RWPE2 (cell line): ENCODE data around the gene CADM2.

Source experiments
- ATAC-seq: fragments of 200-7000 bp; cut with Tn5 transposase; 3 replicates; pipeline ENCODE4 v1.9.1; 2021; ENCODE audit warnings: low read depth
- DNase-seq: peaks from one replicate; pipeline ENCODE4 v3.0.0-alpha.2; 2020; ENCODE audit warnings: low spot score
- H3K27ac ChIP-seq: fragments of 450-650 bp; 2 replicates; pipeline ENCODE4 v1.5.1; 2017; ENCODE audit warnings: mild to moderate bottlenecking; ENCODE audit not compliant: poor library complexity, severe bottlenecking
- H3K27me3 ChIP-seq: fragments of 250-450 bp; sonication (Bioruptor Pico); 2 replicates; pipeline ENCODE4 v1.5.1; 2021; ENCODE audit warnings: mild to moderate bottlenecking, moderate library complexity; ENCODE audit not compliant: insufficient read depth, poor library complexity, severe bottlenecking
- H3K36me3 ChIP-seq: fragments of 250-450 bp; sonication (Bioruptor Pico); 2 replicates; pipeline ENCODE4 v1.5.1; 2020; ENCODE audit warnings: low read depth, mild to moderate bottlenecking, moderate library complexity
- H3K4me1 ChIP-seq: fragments of 250-450 bp; sonication (Bioruptor Pico); 2 replicates; pipeline ENCODE4 v1.5.1; 2021; ENCODE audit warnings: mild to moderate bottlenecking, moderate library complexity; ENCODE audit not compliant: insufficient read depth, poor library complexity, severe bottlenecking
- H3K4me3 ChIP-seq: fragments of 250-450 bp; sonication (Bioruptor Pico); 2 replicates; pipeline ENCODE4 v1.5.1; 2021; ENCODE audit warnings: mild to moderate bottlenecking, moderate library complexity; ENCODE audit not compliant: severe bottlenecking
- H3K9me3 ChIP-seq: fragments of 250-450 bp; sonication (Bioruptor Pico); 2 replicates; pipeline ENCODE4 v1.5.1; 2021; ENCODE audit warnings: mild to moderate bottlenecking, moderate library complexity; ENCODE audit not compliant: severe bottlenecking
- CTCF ChIP-seq: fragments of 450-650 bp; IDR thresholded peaks from one replicate; pipeline ENCODE4 v1.5.1; 2017; ENCODE audit warnings: mild to moderate bottlenecking, moderate library complexity; ENCODE audit not compliant: poor library complexity, severe bottlenecking

Gene CADM2

GRCh38 chr3:85271911-85272310 lies 313.1 kb downstream of the CADM2 start:
- no peaks in the 10 kb centered on the region for H3K36me3 ChIP-seq
- DNase-seq (no peak), ATAC-seq (no peak)
- no peaks in the 10 kb centered on the region for H3K4me1 ChIP-seq
- H3K27me3 ChIP-seq = no peaks in the 10 kb centered on the region
- no peak overlapping the region for H3K4me3 ChIP-seq
- no peaks in the 10 kb centered on the region for H3K9me3 ChIP-seq
- H3K27ac ChIP-seq = no peak overlapping the region
- TF ChIP-seq CTCF = no peak

GRCh38 chr3:85288257-85288656 lies 329.5 kb downstream of the CADM2 start:
- ATAC-seq (no peak), DNase-seq (no peak)
- Histone ChIP-seq H3K27ac (no peak overlapping the region), H3K36me3 (no peaks in the 10 kb centered on the region), H3K9me3 (no peaks in the 10 kb centered on the region), H3K4me1 (no peaks in the 10 kb centered on the region), H3K4me3 (no peak overlapping the region), H3K27me3 (no peaks in the 10 kb centered on the region)
- TF ChIP-seq CTCF = no peak

- Histone ChIP-seq H3K4me3 (no peak overlapping the region), H3K27ac (no peak overlapping the region), H3K27me3 (no peaks in the 10 kb centered on the region), H3K4me1 (no peaks in the 10 kb centered on the region), H3K9me3 (no peaks in the 10 kb centered on the region), H3K36me3 (no peaks in the 10 kb centered on the region)
- TF ChIP-seq CTCF = no peak
- DNase-seq (no peak), ATAC-seq (no peak)
These were observed 338.5 kb downstream of the CADM2 start for GRCh38 chr3:85297291-85297690.

- DNase-seq = no peak
- H3K27me3 ChIP-seq = no peaks in the 10 kb centered on the region
- no peak for TF ChIP-seq CTCF
- H3K4me1 ChIP-seq = no peaks in the 10 kb centered on the region
- H3K9me3 ChIP-seq = no peaks in the 10 kb centered on the region
- no peaks in the 10 kb centered on the region for H3K36me3 ChIP-seq
- no peak overlapping the region for H3K27ac ChIP-seq
- no peak for ATAC-seq
- H3K4me3 ChIP-seq = no peak overlapping the region
These were observed 339.2 kb downstream of the CADM2 start for GRCh38 chr3:85298032-85298431.

- ATAC-seq = no peak
- Histone ChIP-seq H3K36me3 (no peaks in the 10 kb centered on the region), H3K4me1 (no peaks in the 10 kb centered on the region), H3K4me3 (no peak overlapping the region), H3K9me3 (no peaks in the 10 kb centered on the region), H3K27ac (no peak overlapping the region), H3K27me3 (peaks cover 3% of the 10 kb centered on the region)
- no peak for DNase-seq
- no peak for TF ChIP-seq CTCF
These were observed 344.4 kb downstream of the CADM2 start for GRCh38 chr3:85303156-85303555.
